Measurements from ENCODE around the gene KIF4B.

DNA sequence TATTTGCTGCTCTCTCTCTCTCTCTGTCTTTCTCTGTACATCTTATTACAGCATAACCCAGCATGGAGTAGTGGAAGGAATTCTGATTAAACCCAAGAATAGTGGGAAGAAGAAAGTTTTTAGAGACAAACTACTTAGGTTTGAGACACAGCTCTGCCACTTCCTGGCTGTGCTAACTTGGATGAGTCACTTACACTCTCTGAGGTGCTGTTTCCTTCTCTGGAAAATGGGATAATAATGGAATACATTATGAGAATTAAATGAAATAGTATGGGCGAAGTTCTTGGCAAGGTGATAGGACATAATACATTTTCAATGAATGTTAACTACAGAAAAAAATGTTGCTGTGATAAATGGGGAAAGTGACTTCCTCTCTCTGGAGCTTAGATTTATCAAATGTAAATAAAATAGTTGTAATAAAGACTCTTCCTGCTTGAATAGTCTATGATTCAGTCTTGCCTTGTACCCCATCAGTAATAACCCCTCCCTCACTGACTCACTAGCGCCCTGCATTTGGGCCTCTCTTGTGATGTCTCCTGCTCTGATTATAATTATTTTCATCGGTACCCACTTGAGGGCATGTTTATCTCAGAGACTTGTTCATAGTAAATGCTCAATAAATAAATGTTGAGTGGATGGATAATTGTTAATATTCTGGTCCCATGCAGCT, 27.6 kb downstream of the KIF4B start:
- TF ChIP-seq, protein P1, sequence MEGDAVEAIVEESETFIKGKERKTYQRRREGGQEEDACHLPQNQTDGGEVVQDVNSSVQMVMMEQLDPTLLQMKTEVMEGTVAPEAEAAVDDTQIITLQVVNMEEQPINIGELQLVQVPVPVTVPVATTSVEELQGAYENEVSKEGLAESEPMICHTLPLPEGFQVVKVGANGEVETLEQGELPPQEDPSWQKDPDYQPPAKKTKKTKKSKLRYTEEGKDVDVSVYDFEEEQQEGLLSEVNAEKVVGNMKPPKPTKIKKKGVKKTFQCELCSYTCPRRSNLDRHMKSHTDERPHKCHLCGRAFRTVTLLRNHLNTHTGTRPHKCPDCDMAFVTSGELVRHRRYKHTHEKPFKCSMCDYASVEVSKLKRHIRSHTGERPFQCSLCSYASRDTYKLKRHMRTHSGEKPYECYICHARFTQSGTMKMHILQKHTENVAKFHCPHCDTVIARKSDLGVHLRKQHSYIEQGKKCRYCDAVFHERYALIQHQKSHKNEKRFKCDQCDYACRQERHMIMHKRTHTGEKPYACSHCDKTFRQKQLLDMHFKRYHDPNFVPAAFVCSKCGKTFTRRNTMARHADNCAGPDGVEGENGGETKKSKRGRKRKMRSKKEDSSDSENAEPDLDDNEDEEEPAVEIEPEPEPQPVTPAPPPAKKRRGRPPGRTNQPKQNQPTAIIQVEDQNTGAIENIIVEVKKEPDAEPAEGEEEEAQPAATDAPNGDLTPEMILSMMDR (IDR thresholded peaks at IDR 0.05), result no peak
- no peak for TF ChIP-seq POLR2A (IDR thresholded peaks at IDR 0.05)

All from adrenal gland (tissue), 5 donors.